Measurements from ENCODE around the gene MNX1. TPM values are rescaled to one million over a fixed set of nuclear protein-coding genes. Genes with fewer than 3 reads are reported as not detected.

The MNX1 gene
- total RNA-seq, 1 experiment from 2014 or later: not detected

GRCh38 chr7:157006829-157007469 is 3.5 kb downstream of the MNX1 start:
- Histone ChIP-seq H3K27ac (no peak overlapping the region), H3K4me3 (no peak overlapping the region), H3K4me1 (replicated peaks) (peaks cover 9% of the 10 kb centered on the region; the same call in 1 of the 2 replicates), H3K9me3 (replicated peaks) (no peaks in the 10 kb centered on the region; the same call in 1 of the 2 replicates), H3K27me3 (replicated peaks) (peaks cover 92% of the 10 kb centered on the region), H3K36me3 (no peaks in the 10 kb centered on the region)
- DNase-seq (ENCODE audit: low read depth in 1 of 2, low spot score in 2 of 2): no peak

- H3K36me3 ChIP-seq: no peaks in the 10 kb centered on the region
- H3K4me1 ChIP-seq (replicated peaks): peaks cover 9% of the 10 kb centered on the region; the same call in 1 of the 2 replicates
- peak in 1 of 2 experiments; percentile 41 for DNase-seq (ENCODE audit: low read depth in 1 of 2, low spot score in 2 of 2)
- H3K4me3 ChIP-seq: no peak overlapping the region
- H3K27me3 ChIP-seq (replicated peaks): peaks cover 92% of the 10 kb centered on the region
- H3K27ac ChIP-seq: no peak overlapping the region
- H3K9me3 ChIP-seq (replicated peaks): no peaks in the 10 kb centered on the region; the same call in 1 of the 2 replicates
Observed at GRCh38 chr7:157006205-157006747, 4.2 kb downstream of the MNX1 start.

GRCh38 chr7:157005456-157006204 is 4.8 kb downstream of the MNX1 start:
- peaks cover 92% of the 10 kb centered on the region for H3K27me3 ChIP-seq (replicated peaks)
- H3K36me3 ChIP-seq: no peaks in the 10 kb centered on the region
- peak in 1 of 2 experiments; percentile 38 for DNase-seq (ENCODE audit: low read depth in 1 of 2, low spot score in 2 of 2)
- no peak overlapping the region for H3K27ac ChIP-seq
- H3K4me1 ChIP-seq (replicated peaks): peaks cover 7% of the 10 kb centered on the region; the same call in 1 of the 2 replicates
- no peaks in the 10 kb centered on the region; the same call in 1 of the 2 replicates for H3K9me3 ChIP-seq (replicated peaks)
- no peak overlapping the region for H3K4me3 ChIP-seq

GRCh38 chr7:157004521-157005455 is 5.7 kb downstream of the MNX1 start:
- H3K27ac ChIP-seq: no peak overlapping the region
- 0 out of 2 replicates have a peak, but pooled peaks cover 3% of the 10 kb centered on the region for H3K4me1 ChIP-seq (replicated peaks)
- no peak for DNase-seq (ENCODE audit: low read depth in 1 of 2, low spot score in 2 of 2)
- H3K4me3 ChIP-seq: no peak overlapping the region
- H3K36me3 ChIP-seq: no peaks in the 10 kb centered on the region
- H3K9me3 ChIP-seq (replicated peaks): no peaks in the 10 kb centered on the region; the same call in 1 of the 2 replicates
- peaks cover 89% of the 10 kb centered on the region for H3K27me3 ChIP-seq (replicated peaks)

- no peak overlapping the region for H3K27ac ChIP-seq
- DNase-seq (ENCODE audit: low read depth in 1 of 2, low spot score in 2 of 2): peak in 1 of 2 experiments; percentile 28
- no peaks in the 10 kb centered on the region; the same call in 1 of the 2 replicates for H3K9me3 ChIP-seq (replicated peaks)
- H3K4me3 ChIP-seq: no peak overlapping the region
- H3K4me1 ChIP-seq (replicated peaks): 0 out of 2 replicates have a peak, but pooled peaks cover 3% of the 10 kb centered on the region
- H3K36me3 ChIP-seq: no peaks in the 10 kb centered on the region
- peaks cover 90% of the 10 kb centered on the region for H3K27me3 ChIP-seq (replicated peaks)
Observed at GRCh38 chr7:157003756-157004520, 6.5 kb downstream of the MNX1 start.

- peaks cover 90% of the 10 kb centered on the region for H3K27me3 ChIP-seq (replicated peaks)
- no peak overlapping the region for H3K4me3 ChIP-seq
- no peaks in the 10 kb centered on the region for H3K36me3 ChIP-seq
- H3K27ac ChIP-seq: no peak overlapping the region
- H3K4me1 ChIP-seq (replicated peaks): 0 out of 2 replicates have a peak, but pooled peaks cover 3% of the 10 kb centered on the region
- H3K9me3 ChIP-seq (replicated peaks): no peaks in the 10 kb centered on the region; the same call in 1 of the 2 replicates
- peak in 1 of 2 experiments; percentile 31 for DNase-seq (ENCODE audit: low read depth in 1 of 2, low spot score in 2 of 2)
Observed at GRCh38 chr7:157003445-157003755, 7.1 kb downstream of the MNX1 start.

GRCh38 chr7:157002819-157003421 is 7.5 kb downstream of the MNX1 start:
- 0 out of 2 replicates have a peak, but pooled peaks cover 3% of the 10 kb centered on the region for H3K4me1 ChIP-seq (replicated peaks)
- H3K27me3 ChIP-seq (replicated peaks): peaks cover 90% of the 10 kb centered on the region
- H3K36me3 ChIP-seq: no peaks in the 10 kb centered on the region
- no peak overlapping the region for H3K4me3 ChIP-seq
- DNase-seq (ENCODE audit: low read depth in 1 of 2, low spot score in 2 of 2): peak in 1 of 2 experiments; percentile 20
- H3K9me3 ChIP-seq (replicated peaks): no peaks in the 10 kb centered on the region; the same call in 1 of the 2 replicates
- H3K27ac ChIP-seq: no peak overlapping the region

- H3K9me3 ChIP-seq (replicated peaks): no peaks in the 10 kb centered on the region
- DNase-seq (ENCODE audit: low read depth in 1 of 2, low spot score in 2 of 2): peak in 1 of 2 experiments; percentile 33
- H3K27ac ChIP-seq: no peak overlapping the region
- H3K27me3 ChIP-seq (replicated peaks): peaks cover 90% of the 10 kb centered on the region
- H3K4me1 ChIP-seq (replicated peaks): 0 out of 2 replicates have a peak, but pooled peaks cover 3% of the 10 kb centered on the region
- no peaks in the 10 kb centered on the region for H3K36me3 ChIP-seq
- no peak overlapping the region for H3K4me3 ChIP-seq
Observed at GRCh38 chr7:157001920-157002818, 8.3 kb downstream of the MNX1 start.

- no peaks in the 10 kb centered on the region for H3K36me3 ChIP-seq
- H3K9me3 ChIP-seq (replicated peaks): no peaks in the 10 kb centered on the region
Observed at GRCh38 chr7:157000741-157001653, 9.5 kb downstream of the MNX1 start.

GRCh38 chr7:156999958-157000726 is 10.3 kb downstream of the MNX1 start:
- Histone ChIP-seq H3K4me1 (replicated peaks) (0 out of 2 replicates have a peak, but pooled peaks cover 3% of the 10 kb centered on the region), H3K27ac (no peak overlapping the region), H3K9me3 (replicated peaks) (no peaks in the 10 kb centered on the region), H3K4me3 (no peak overlapping the region), H3K27me3 (replicated peaks) (peaks cover 83% of the 10 kb centered on the region), H3K36me3 (no peaks in the 10 kb centered on the region)
- no peak for DNase-seq (ENCODE audit: low read depth in 1 of 2, low spot score in 2 of 2)

More at GRCh38 chr7:157000741-157001653, 9.5 kb downstream of the MNX1 start:
- 0 out of 2 replicates have a peak, but pooled peaks cover 3% of the 10 kb centered on the region for H3K4me1 ChIP-seq (replicated peaks)
- peaks cover 92% of the 10 kb centered on the region for H3K27me3 ChIP-seq (replicated peaks)
- no peak overlapping the region for H3K27ac ChIP-seq
- no peak overlapping the region for H3K4me3 ChIP-seq
- no peak for DNase-seq (ENCODE audit: low read depth in 1 of 2, low spot score in 2 of 2)
